OCI-LY1 (cell line): Measurements from ENCODE around the gene HSF2BP.

Experiments used
- H2AFZ ChIP-seq: fragments of 200-600 bp; sonication (generic), shearing (Covaris generic); 2 replicates; pipeline ENCODE4 v1.6.0; 2014; ENCODE audit warnings: antibody characterized with exemption, mild to moderate bottlenecking, low read length
- H3F3A ChIP-seq: fragments of 200-600 bp; sonication (generic), shearing (Covaris generic); 2 replicates; pipeline ENCODE4 v1.6.0; 2014; ENCODE audit warnings: mild to moderate bottlenecking, antibody characterized with exemption, low read length, moderate library complexity; ENCODE audit not compliant: insufficient read depth
- H3K27ac ChIP-seq: fragments of 200-600 bp; sonication (generic); 2 replicates; pipeline ENCODE4 v1.5.1; 2014; ENCODE audit warnings: low read length, mixed run types, mild to moderate bottlenecking, low read depth; ENCODE audit not compliant: poor library complexity, severe bottlenecking
- H3K27me3 ChIP-seq: fragments of 200-600 bp; sonication (generic); 2 replicates; pipeline ENCODE4 v1.6.0; 2014; ENCODE audit warnings: antibody characterized with exemption, mild to moderate bottlenecking, low read length, moderate library complexity; ENCODE audit not compliant: insufficient read depth
- H3K36me3 ChIP-seq: fragments of 200-600 bp; sonication (generic); 2 replicates; pipeline ENCODE4 v1.6.1; 2014; ENCODE audit warnings: mild to moderate bottlenecking, antibody characterized with exemption, low read length, moderate library complexity, mixed read lengths; ENCODE audit not compliant: insufficient read depth
- H3K4me1 ChIP-seq: fragments of 200-600 bp; sonication (generic); 2 replicates; pipeline ENCODE4 v1.5.1; 2014; ENCODE audit warnings: mild to moderate bottlenecking, low read length, moderate library complexity; ENCODE audit not compliant: insufficient read depth, severe bottlenecking
- H3K4me2 ChIP-seq: fragments of 200-600 bp; sonication (generic), shearing (Covaris generic); 2 replicates; pipeline ENCODE4 v1.6.1; 2014; ENCODE audit warnings: low read length
- H3K4me3 ChIP-seq: fragments of 200-600 bp; sonication (generic); 2 replicates; pipeline ENCODE4 v1.5.1; 2014; ENCODE audit warnings: low read length, low read depth, mild to moderate bottlenecking, mixed read lengths; ENCODE audit not compliant: poor library complexity, severe bottlenecking
- H3K79me2 ChIP-seq: fragments of 200-600 bp; shearing (Covaris generic); 2 replicates; pipeline ENCODE4 v1.6.1; 2016; ENCODE audit warnings: mixed run types, low read length, mixed read lengths; ENCODE audit not compliant: insufficient read depth
- H3K9ac ChIP-seq: fragments of 200-600 bp; sonication (generic), shearing (Covaris generic); 2 replicates; pipeline ENCODE4 v1.6.1; 2014; ENCODE audit warnings: mild to moderate bottlenecking, low read length, mixed read lengths
- H3K9me2 ChIP-seq: fragments of 200-600 bp; sonication (generic), shearing (Covaris generic); 2 replicates; pipeline ENCODE4 v1.6.1; 2014; ENCODE audit warnings: low read depth, mild to moderate bottlenecking, low read length, mixed read lengths
- H3K9me3 ChIP-seq: fragments of 200-600 bp; shearing (Covaris generic); 2 replicates; pipeline ENCODE4 v1.6.1; 2014; ENCODE audit warnings: low read length, mixed read lengths
- H4K20me1 ChIP-seq: fragments of 200-600 bp; sonication (generic), shearing (Covaris generic); 2 replicates; pipeline ENCODE4 v1.6.0; 2016; ENCODE audit warnings: mild to moderate bottlenecking, low read length; ENCODE audit not compliant: insufficient read depth
- CTCF ChIP-seq: fragments of 200-600 bp; sonication (generic), shearing (Covaris generic); IDR thresholded peaks from 2 replicates; pipeline ENCODE4 v1.5.1; 2017; ENCODE audit warnings: mild to moderate bottlenecking, antibody characterized with exemption, low read length, moderate library complexity, mixed read lengths
- EZH2 ChIP-seq: fragments of 200-600 bp; sonication (generic), shearing (Covaris generic); IDR thresholded peaks from 2 replicates; pipeline ENCODE4 v1.8.0; 2017; ENCODE audit warnings: borderline replicate concordance, mixed run types, mild to moderate bottlenecking, antibody characterized with exemption, low read length, moderate library complexity, mixed read lengths

The HSF2BP gene

GRCh38 chr21:43602266-43603232 is 56.7 kb downstream of the HSF2BP start:
- H3K4me3 ChIP-seq: no peak overlapping the region
- H3K9me3 ChIP-seq: no peaks in the 10 kb centered on the region
- H4K20me1 ChIP-seq: no peaks in the 10 kb centered on the region
- H3K27me3 ChIP-seq: peaks cover 6% of the 10 kb centered on the region; the same call in 1 of the 2 replicates
- no peak for TF ChIP-seq EZH2
- no peak for TF ChIP-seq CTCF
- no peaks in the 10 kb centered on the region for H3F3A ChIP-seq
- no peaks in the 10 kb centered on the region for H3K79me2 ChIP-seq
- no peak overlapping the region for H2AFZ ChIP-seq
- no peaks in the 10 kb centered on the region for H3K36me3 ChIP-seq
- H3K27ac ChIP-seq: no peak overlapping the region
- no peaks in the 10 kb centered on the region for H3K4me1 ChIP-seq
- no peaks in the 10 kb centered on the region for H3K9me2 ChIP-seq
- H3K4me2 ChIP-seq: no peak overlapping the region
- H3K9ac ChIP-seq: no peak overlapping the region

- Histone ChIP-seq H3K79me2 (no peaks in the 10 kb centered on the region), H3K4me1 (no peaks in the 10 kb centered on the region), H3K36me3 (no peaks in the 10 kb centered on the region), H3K9me3 (no peaks in the 10 kb centered on the region), H3K27ac (no peak overlapping the region), H3K9me2 (no peaks in the 10 kb centered on the region), H3K9ac (no peak overlapping the region), H2AFZ (no peak overlapping the region), H3F3A (no peaks in the 10 kb centered on the region), H4K20me1 (no peaks in the 10 kb centered on the region), H3K4me3 (no peak overlapping the region), H3K4me2 (no peak overlapping the region), H3K27me3 (no peaks in the 10 kb centered on the region; the same call in 1 of the 2 replicates)
- no peak for TF ChIP-seq CTCF
- TF ChIP-seq EZH2: no peak
Measured at GRCh38 chr21:43600642-43601402, 58.5 kb downstream of the HSF2BP start.

DNA sequence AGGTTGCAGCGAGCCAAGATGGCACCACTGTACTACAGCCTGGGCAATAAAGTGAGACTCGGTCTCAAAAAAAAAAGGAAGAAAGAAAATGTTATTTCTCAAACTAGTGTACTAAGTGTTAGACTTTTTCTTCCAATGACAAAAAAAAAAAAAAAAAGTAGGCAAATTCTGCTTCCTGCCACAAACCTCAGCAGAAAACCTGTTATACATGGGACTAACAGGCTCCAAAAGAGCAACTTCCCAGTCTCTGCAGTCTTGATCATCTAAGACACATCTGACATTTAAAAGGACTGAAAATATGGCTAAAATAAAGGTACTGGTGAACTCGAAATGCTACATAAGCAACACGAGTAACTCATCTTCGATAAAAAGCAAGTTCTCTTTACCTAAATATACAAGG is 59.6 kb downstream of the HSF2BP start:
- H4K20me1 ChIP-seq: no peaks in the 10 kb centered on the region
- H3K9me3 ChIP-seq: no peaks in the 10 kb centered on the region
- H3K27me3 ChIP-seq: no peaks in the 10 kb centered on the region; the same call in 1 of the 2 replicates
- no peak overlapping the region for H3K4me2 ChIP-seq
- no peaks in the 10 kb centered on the region for H3F3A ChIP-seq
- no peaks in the 10 kb centered on the region for H3K9me2 ChIP-seq
- H3K27ac ChIP-seq: no peak overlapping the region
- TF ChIP-seq EZH2 (no peak), CTCF (no peak)
- no peak overlapping the region for H3K9ac ChIP-seq
- H2AFZ ChIP-seq: no peak overlapping the region
- no peaks in the 10 kb centered on the region for H3K36me3 ChIP-seq
- H3K4me3 ChIP-seq: no peak overlapping the region
- H3K4me1 ChIP-seq: no peaks in the 10 kb centered on the region
- H3K79me2 ChIP-seq: no peaks in the 10 kb centered on the region
